K562 (cell line): Measurements from ENCODE around the gene ZNF23. TPM values are rescaled to one million over a fixed set of nuclear protein-coding genes. Genes with fewer than 3 reads are reported as not detected.

ENCODE experiments used
- EP400 ChIP-seq: fragments of 450-650 bp; IDR thresholded peaks from 2 replicates; pipeline ENCODE4 v1.6.1; 2017; ENCODE audit warnings: antibody characterized with exemption, mild to moderate bottlenecking, moderate library complexity
- FOXP1 ChIP-seq: sonication (generic); formaldehyde crosslinking; IDR thresholded peaks from 2 replicates; pipeline ENCODE4 v1.8.0; 2022; ENCODE audit warnings: mild to moderate bottlenecking, missing genetic modification reagents
- MCM5 ChIP-seq: fragments of 450-650 bp; IDR thresholded peaks from 2 replicates; pipeline ENCODE4 v1.6.1; 2016; ENCODE audit warnings: low read depth
- NR2C2 ChIP-seq, 2 experiments: fragments of 200-800 bp in 1 of 2; sonication (Bioruptor generic) in 1 of 2; sonication (generic) in 1 of 2; formaldehyde crosslinking in 1 of 2; IDR thresholded peaks; 2 replicates each; pipeline versions ENCODE4 v1.6.1 to v1.8.0; 2016 to 2022; ENCODE audit warnings: mild to moderate bottlenecking in 1 of 2, missing compliant biosample characterization in 1 of 2, missing genetic modification characterization in 1 of 2, missing genetic modification reagents in 1 of 2
- REST ChIP-seq, 2 experiments: fragments of 450-650 bp; formaldehyde crosslinking in 1 of 2; IDR thresholded peaks; 2 replicates each; pipeline versions ENCODE4 v1.4.0 to v1.6.1; 2014 to 2020; ENCODE audit warnings: mild to moderate bottlenecking in 2 of 2, borderline replicate concordance in 1 of 2, low read depth in 1 of 2
- SAP30 ChIP-seq: fragments of 200-600 bp; sonication (generic); IDR thresholded peaks from 2 replicates; pipeline ENCODE4 v1.6.1; 2012; ENCODE audit warnings: borderline replicate concordance, low read depth, mild to moderate bottlenecking, moderate library complexity, low read length, control low read depth, inconsistent platforms; ENCODE audit not compliant: insufficient read depth, poor library complexity, severe bottlenecking
- TBL1XR1 ChIP-seq, 2 experiments: IDR thresholded peaks; 2 replicates each; pipeline ENCODE4 v1.6.1; 2012; ENCODE audit warnings: improper control_type of control experiment in 2 of 2, low read length in 2 of 2, mild to moderate bottlenecking in 1 of 2
- ZNF407 ChIP-seq: fragments of 450-650 bp; IDR thresholded peaks from 2 replicates; pipeline ENCODE4 v1.6.1; 2016; ENCODE audit warnings: low read depth
- polyA plus RNA-seq, 8 experiments: library from polyadenylated mRNA; depleted of rRNA in 4 of 8; stranded (reverse) in 5 of 8; unstranded in 3 of 8; fragments of >200 nt; fragmentation: Nextera tagmentation in 2 of 8; fragmentation: Illumina TruSeq in 1 of 8; extraction: Ambion mirVana in 2 of 8; extraction: Trizol in 1 of 8; gene quantifications; 2 replicates each; pipeline versions ENCODE4 v1.2.1 to v1.2.3, GENCODE V29; 2011 to 2014; ENCODE audit warnings: inconsistent platforms in 1 of 8, missing spikeins in 1 of 8
- total RNA-seq, 7 experiments: library from RNA; depleted of rRNA in 6 of 7; stranded (reverse); fragments of >200 nt in 6 of 7; fragmentation: Illumina TruSeq in 2 of 7; extraction: Trizol in 2 of 7; gene quantifications; 2 replicates each; pipeline versions ENCODE4 v1.2.1 to v1.2.3, GENCODE V29; 2011 to 2021; ENCODE audit warnings: low replicate concordance in 1 of 7

Gene ZNF23
- total and polyA plus RNA-seq, 9 of the 15 experiments (the other 6 are each of a cell fraction or from before 2014, with no cell fraction given), result 4.7 to 13.4 (median 11.2) TPM

GRCh38 chr16:71461686-71462648 is at the start of gene ZNF23 (continued):
- no peak for TF ChIP-seq ZNF407
- peak; percentile 53; the same call in 1 of the 2 replicates for TF ChIP-seq FOXP1 (CRISPR knock-in tag)
- peak; percentile 94 for TF ChIP-seq EP400
- peak; percentile 72 for TF ChIP-seq SAP30
- TF ChIP-seq TBL1XR1 (IDR thresholded peaks at IDR 0.05; ENCODE audit: low read length in 2 of 2), result 0 out of 4 replicates have a peak, but pooled peaks of 1 of the 2 experiments have one; percentile 42
- TF ChIP-seq NR2C2 (CRISPR knock-in tag; IDR thresholded peaks at IDR 0.05), result peak; percentile 88
- peak; percentile 95 for TF ChIP-seq NR2C2 (tag; IDR thresholded peaks at IDR 0.05)
- TF ChIP-seq REST (IDR thresholded peaks at IDR 0.05; ENCODE audit: borderline replicate concordance), result peak; percentile 55
- TF ChIP-seq REST (CRISPR knock-in tag; IDR thresholded peaks at IDR 0.05; ENCODE audit: low read depth), result peak; percentile 88
- no peak for TF ChIP-seq MCM5
